ENCODE results near the gene FAT1.

Gene FAT1

GRCh38 chr4:186752325-186752724 lies 28.7 kb upstream of the FAT1 start:
- no peak for DNase-seq (ENCODE audit: low read depth)
- TF ChIP-seq, protein P1, sequence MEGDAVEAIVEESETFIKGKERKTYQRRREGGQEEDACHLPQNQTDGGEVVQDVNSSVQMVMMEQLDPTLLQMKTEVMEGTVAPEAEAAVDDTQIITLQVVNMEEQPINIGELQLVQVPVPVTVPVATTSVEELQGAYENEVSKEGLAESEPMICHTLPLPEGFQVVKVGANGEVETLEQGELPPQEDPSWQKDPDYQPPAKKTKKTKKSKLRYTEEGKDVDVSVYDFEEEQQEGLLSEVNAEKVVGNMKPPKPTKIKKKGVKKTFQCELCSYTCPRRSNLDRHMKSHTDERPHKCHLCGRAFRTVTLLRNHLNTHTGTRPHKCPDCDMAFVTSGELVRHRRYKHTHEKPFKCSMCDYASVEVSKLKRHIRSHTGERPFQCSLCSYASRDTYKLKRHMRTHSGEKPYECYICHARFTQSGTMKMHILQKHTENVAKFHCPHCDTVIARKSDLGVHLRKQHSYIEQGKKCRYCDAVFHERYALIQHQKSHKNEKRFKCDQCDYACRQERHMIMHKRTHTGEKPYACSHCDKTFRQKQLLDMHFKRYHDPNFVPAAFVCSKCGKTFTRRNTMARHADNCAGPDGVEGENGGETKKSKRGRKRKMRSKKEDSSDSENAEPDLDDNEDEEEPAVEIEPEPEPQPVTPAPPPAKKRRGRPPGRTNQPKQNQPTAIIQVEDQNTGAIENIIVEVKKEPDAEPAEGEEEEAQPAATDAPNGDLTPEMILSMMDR (IDR thresholded peaks at IDR 0.05; ENCODE audit: insufficient read depth, low read depth, low read length, missing control alignments), result no peak
- no peak overlapping the region for H3K4me3 ChIP-seq (ENCODE audit: low read length)

GRCh38 chr4:186749611-186750281 lies 26.1 kb upstream of the FAT1 start:
- TF ChIP-seq, protein P1 (IDR thresholded peaks at IDR 0.05; ENCODE audit: insufficient read depth, low read depth, low read length, missing control alignments), result no peak
- DNase-seq (ENCODE audit: low read depth), result no peak
- no peak overlapping the region for H3K4me3 ChIP-seq (ENCODE audit: low read length)

DNA sequence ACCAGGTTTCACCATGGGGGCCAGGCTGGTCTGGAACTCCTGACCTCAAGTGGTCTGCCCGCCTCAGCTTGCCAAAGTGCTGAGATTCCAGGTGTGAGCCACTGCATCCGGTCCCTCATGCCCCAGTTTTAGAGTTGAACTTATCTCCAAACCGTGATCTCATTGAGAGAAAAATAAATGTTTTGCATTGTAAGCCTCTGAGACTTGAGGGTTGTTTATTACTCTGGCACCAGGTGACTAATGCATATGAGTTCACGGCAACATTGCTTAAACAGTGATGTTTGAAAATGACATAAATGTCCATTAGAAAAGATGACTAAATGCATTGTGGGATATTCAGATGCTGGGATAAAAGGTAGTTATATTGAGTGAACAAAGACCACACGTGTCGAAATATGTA lies 22.9 kb upstream of the FAT1 start:
- TF ChIP-seq, protein P1 (IDR thresholded peaks at IDR 0.05; ENCODE audit: insufficient read depth, low read depth, low read length, missing control alignments), result no peak
- DNase-seq (ENCODE audit: low read depth), result peak; percentile 53
- H3K4me3 ChIP-seq (ENCODE audit: low read length), result no peak overlapping the region

DNA sequence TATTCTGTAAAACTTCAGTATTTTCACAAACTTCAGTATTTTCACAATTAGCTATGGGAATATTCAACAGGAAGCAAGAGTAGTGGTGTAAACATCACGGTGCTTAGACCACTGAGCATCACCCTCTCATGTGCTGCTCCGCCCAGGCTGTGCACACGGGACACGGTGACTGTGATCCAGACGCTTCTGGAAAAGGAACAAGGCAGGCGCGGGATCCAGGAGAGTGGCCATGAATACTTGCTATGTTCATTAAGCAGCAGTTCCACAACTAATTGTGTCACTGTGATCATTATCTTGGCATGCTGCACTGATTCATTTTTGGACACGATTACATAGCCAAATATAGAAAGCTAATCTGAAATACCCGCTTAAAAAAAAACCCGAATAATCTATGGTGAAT lies 19.6 kb upstream of the FAT1 start:
- DNase-seq (ENCODE audit: low read depth), result no peak
- TF ChIP-seq, protein P1 (IDR thresholded peaks at IDR 0.05; ENCODE audit: insufficient read depth, low read depth, low read length, missing control alignments), result no peak

GRCh38 chr4:186740822-186741221 lies 17.2 kb upstream of the FAT1 start:
- DNase-seq (ENCODE audit: low read depth), result no peak
- H3K4me3 ChIP-seq (ENCODE audit: low read length), result no peak overlapping the region
- TF ChIP-seq, protein P1 (IDR thresholded peaks at IDR 0.05; ENCODE audit: insufficient read depth, low read depth, low read length, missing control alignments), result no peak

More for the DNA sequence above, 19.6 kb upstream of the FAT1 start:
- H3K4me3 ChIP-seq (ENCODE audit: low read length), result no peak overlapping the region

DNA sequence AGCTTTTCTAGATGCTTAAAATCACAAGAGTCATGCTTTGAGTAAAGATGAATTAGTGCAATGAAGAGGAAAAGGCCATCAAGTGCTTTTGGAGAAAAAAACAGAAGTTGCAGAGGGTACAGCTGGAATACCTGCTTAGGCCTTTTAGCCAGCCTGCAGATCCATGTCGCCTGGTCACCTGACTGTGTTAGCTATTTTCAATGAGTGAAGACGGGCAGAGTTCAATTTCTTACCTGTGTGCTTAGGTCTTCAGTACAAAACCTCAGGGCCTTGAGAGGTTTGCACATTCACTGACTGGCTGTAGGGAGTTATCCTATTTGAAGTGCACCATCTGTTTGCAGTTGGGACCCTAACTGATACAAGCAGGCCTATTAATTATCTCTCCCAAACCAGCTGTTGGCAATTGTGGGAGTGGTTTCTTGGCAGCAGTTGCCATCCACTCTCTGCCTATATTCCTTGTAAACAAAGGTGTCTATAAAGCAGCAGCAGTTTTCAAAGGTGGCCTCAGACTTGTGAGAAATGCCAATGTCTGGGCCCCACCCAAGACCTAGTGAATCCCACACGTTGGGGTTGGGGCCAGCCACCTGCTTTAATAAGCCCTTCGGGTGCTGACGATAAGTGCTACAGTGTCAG lies 16.3 kb upstream of the FAT1 start:
- H3K4me3 ChIP-seq (ENCODE audit: low read length), result no peak overlapping the region
- DNase-seq (ENCODE audit: low read depth), result no peak
- TF ChIP-seq, protein P1 (IDR thresholded peaks at IDR 0.05; ENCODE audit: insufficient read depth, low read depth, low read length, missing control alignments), result no peak

GRCh38 chr4:186739317-186739716 lies 15.7 kb upstream of the FAT1 start:
- H3K4me3 ChIP-seq (ENCODE audit: low read length), result no peak overlapping the region
- TF ChIP-seq, protein P1 (IDR thresholded peaks at IDR 0.05; ENCODE audit: insufficient read depth, low read depth, low read length, missing control alignments), result no peak
- no peak for DNase-seq (ENCODE audit: low read depth)

All from epithelial cell of esophagus (primary cell).